HPDE6-E6E7 (cell line): Measurements from ENCODE around the gene RHPN2.
"Not testable (repeated sequence)": the region's sequence is repeated elsewhere in the genome, so short reads cannot be mapped to it uniquely, and the experiment has no call there.

Experiments used
- DNase-seq: peaks from one replicate; pipeline ENCODE4 v3.0.0; 2011; ENCODE audit warnings: missing footprints; ENCODE audit errors: extremely low spot score

The RHPN2 gene

GRCh38 chr19:33064458-33064791 lies 263 bp downstream of the RHPN2 start:
- DNase-seq, result no peak

- DNase-seq, result no peak
Measured at GRCh38 chr19:33063753-33064457, 783 bp downstream of the RHPN2 start.

- DNase-seq, result no peak
Measured at GRCh38 chr19:33063356-33063752, 1.3 kb downstream of the RHPN2 start.

GRCh38 chr19:33062902-33063301 lies 1.8 kb downstream of the RHPN2 start:
- no peak for DNase-seq

GRCh38 chr19:33060586-33060985 lies 4.1 kb downstream of the RHPN2 start:
- DNase-seq, result no peak

GRCh38 chr19:33055718-33056117 lies 9.0 kb downstream of the RHPN2 start:
- DNase-seq, result no peak

GRCh38 chr19:33054623-33055022 lies 10.1 kb downstream of the RHPN2 start:
- DNase-seq, result peak; percentile 65

GRCh38 chr19:33052352-33052972 lies 12.2 kb downstream of the RHPN2 start:
- no peak for DNase-seq

- no peak for DNase-seq
Measured at GRCh38 chr19:33050110-33050509, 14.6 kb downstream of the RHPN2 start.

GRCh38 chr19:33048806-33049676 lies 15.6 kb downstream of the RHPN2 start:
- DNase-seq, result no peak

- peak; percentile 91 for DNase-seq
Measured at GRCh38 chr19:33047422-33047821, 17.3 kb downstream of the RHPN2 start.

- DNase-seq, result not testable (repeated sequence)
Measured at GRCh38 chr19:33041828-33042160, 22.9 kb downstream of the RHPN2 start.

- DNase-seq, result peak; percentile 76
Measured at GRCh38 chr19:33040994-33041827, 23.5 kb downstream of the RHPN2 start.

GRCh38 chr19:33039815-33040214 lies 24.9 kb downstream of the RHPN2 start:
- no peak for DNase-seq

- DNase-seq, result no peak
Measured at GRCh38 chr19:33039108-33039599, 25.5 kb downstream of the RHPN2 start.

GRCh38 chr19:33037168-33038025 lies 27.3 kb downstream of the RHPN2 start:
- not testable (repeated sequence) for DNase-seq

GRCh38 chr19:33036370-33037167 lies 28.1 kb downstream of the RHPN2 start:
- DNase-seq, result not testable (repeated sequence)

- DNase-seq, result no peak
Measured at GRCh38 chr19:33035461-33035860, 29.2 kb downstream of the RHPN2 start.

- DNase-seq, result no peak
Measured at GRCh38 chr19:33032218-33032781, 32.4 kb downstream of the RHPN2 start.
